DMS79 treated with DMSO at 0.1 percent for 48 hours (cell line): Measurements from ENCODE around the gene BTNL3.
"Not testable (repeated sequence)": the region's sequence is repeated elsewhere in the genome, so short reads cannot be mapped to it uniquely, and the experiment has no call there.

Experiments
- DNase-seq: peaks from one replicate; lab custom pipeline; 2025; lab: John Stamatoyannopoulos, UW

BTNL3 gene

GRCh38 chr5:181024245-181025064 lies 35.8 kb downstream of the BTNL3 start:
- DNase-seq = no peak

GRCh38 chr5:181027452-181028031 lies 38.9 kb downstream of the BTNL3 start:
- no peak for DNase-seq

DNA sequence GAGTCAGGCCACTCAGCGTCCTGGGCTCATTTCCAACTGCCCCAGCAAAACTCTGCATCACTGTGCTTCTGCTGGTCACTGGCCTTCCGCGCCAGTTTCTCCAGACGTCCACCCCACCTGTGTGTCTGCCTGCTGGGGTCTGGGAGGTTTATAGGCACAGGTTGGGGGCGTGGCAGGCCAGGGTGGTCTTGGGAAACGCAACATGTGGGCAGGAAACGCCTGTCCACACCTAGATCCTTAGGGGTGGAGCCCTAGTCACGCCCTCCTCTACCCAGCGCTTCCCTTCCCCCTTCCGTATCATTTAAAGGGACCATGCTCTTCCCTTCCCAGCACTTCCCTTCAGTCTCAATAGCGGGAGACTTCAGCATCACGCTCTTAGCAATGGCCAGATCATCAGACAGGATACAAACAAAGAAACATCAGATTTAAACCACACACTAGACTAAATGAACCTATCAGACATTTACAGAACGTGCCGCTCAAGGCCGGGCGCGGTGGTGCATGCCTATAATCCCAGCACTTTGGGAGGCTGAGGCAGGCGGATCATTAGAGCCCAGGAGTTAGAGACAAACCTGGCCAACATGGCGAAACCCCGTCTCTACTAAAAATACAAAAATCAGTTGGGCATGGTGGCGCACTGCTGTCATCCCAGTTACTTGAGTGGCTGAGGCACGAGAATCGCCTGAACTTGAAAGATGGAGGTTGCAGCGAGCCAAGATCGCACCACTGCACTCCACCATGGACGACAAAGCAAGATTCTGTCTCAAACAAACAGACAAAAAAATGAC lies 39.6 kb downstream of the BTNL3 start:
- no peak for DNase-seq

DNA sequence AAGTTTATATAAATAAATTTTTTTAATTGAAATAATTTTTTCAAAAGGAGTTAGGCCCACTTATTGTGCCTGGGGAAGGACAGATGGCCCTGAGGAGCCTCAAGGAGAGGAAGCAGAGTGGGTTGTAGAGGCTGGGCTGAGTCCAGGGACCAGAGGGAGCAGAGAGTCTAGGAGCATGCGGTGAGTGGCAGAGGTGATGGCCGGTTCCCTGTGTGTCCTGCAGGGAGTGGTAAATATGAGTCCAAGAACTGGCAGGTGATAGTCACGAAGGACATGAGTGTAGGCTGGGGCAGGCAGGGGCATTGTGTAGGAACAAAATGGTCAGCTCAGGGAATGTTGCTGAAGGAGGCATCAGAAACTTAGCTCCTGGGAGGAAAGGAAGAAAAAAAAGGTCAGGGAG lies 43.1 kb downstream of the BTNL3 start:
- no peak for DNase-seq

DNA sequence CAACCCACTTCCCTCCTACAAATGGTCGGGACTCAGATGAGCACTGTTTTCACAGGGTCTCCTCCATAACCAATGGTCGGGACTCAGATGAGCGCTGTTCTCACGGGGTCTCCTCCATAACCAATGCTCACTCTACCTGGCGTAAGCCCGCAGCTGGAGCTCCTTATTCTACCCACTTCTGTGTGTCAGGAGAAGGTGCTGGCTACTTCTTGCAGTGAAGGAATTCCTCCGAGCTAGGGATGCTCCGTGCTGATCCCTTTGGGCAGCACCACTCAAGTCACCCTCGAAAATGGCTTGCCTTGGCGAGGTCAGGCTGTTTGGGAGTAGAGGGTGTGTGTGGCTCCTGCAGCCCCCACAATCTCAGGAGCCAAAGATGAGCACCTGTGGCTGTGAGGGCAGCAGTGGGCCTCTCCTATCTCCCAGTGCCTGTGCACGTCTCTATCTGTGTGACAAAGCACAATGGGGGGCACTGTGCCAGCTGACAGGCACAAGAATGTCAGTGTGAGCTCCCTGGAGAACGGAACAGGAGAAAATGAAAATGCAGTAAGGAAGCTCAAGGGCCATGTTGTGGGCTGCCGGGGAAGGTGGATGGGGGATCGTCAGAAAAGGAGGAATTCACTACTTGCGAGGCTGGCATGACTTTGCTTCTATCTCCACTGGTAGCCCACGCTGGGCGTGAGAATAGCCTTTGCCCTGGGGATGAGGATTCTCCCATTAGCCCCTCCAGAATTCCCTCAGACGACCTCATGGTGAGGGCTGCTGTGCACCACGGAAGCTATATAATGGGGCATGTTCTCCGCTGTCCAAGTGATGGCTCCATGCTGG lies 47.6 kb downstream of the BTNL3 start:
- no peak for DNase-seq

GRCh38 chr5:181036816-181037364 lies 48.2 kb downstream of the BTNL3 start:
- no peak for DNase-seq

GRCh38 chr5:181037365-181037861 lies 48.8 kb downstream of the BTNL3 start:
- no peak for DNase-seq

GRCh38 chr5:181039471-181039870 lies 50.8 kb downstream of the BTNL3 start:
- DNase-seq = no peak

DNA sequence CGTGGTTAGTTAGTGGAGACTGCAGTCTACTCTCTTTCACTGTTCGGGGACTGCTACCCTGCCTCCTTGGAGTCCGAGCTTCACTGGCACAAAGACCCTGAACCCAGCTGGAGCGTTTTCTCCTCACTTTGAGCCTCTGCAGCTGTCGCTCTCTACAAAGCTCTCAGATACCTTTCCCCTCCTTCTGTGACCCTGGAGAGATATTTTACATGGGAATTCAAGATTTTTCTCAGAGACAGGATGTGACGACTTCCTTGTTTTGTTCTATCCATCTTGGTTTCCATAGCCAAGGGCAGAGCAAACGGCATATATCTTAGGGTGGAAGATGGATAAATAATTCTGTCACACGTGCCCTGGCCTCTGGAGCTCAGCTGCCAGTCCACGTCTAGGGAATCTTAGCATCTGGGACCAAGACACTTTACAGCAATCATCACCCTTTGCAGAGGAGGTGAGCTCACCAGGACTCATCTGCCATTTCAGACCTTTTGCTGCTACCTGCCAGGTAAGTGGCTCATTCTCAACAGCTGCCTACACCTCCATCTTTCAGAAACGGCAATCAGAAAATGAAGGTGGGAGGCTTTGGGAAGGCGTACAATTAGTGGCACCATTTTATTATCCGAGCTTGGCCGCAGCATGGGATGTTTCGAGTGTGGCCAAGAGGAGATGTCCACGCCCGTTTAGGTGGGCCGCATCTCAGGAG lies 51.4 kb downstream of the BTNL3 start, which contains the start of gene BTNL9:
BTNL9 (plus strand) TSS at position 336 of the 700 bp plus-strand sequence. CDS start 5,224 bp downstream, outside the sequence.
- DNase-seq = no peak

GRCh38 chr5:181040631-181040945 lies 51.9 kb downstream of the BTNL3 start:
- no peak for DNase-seq

- DNase-seq = no peak
Observed at GRCh38 chr5:181041043-181041442, 52.4 kb downstream of the BTNL3 start.

DNA sequence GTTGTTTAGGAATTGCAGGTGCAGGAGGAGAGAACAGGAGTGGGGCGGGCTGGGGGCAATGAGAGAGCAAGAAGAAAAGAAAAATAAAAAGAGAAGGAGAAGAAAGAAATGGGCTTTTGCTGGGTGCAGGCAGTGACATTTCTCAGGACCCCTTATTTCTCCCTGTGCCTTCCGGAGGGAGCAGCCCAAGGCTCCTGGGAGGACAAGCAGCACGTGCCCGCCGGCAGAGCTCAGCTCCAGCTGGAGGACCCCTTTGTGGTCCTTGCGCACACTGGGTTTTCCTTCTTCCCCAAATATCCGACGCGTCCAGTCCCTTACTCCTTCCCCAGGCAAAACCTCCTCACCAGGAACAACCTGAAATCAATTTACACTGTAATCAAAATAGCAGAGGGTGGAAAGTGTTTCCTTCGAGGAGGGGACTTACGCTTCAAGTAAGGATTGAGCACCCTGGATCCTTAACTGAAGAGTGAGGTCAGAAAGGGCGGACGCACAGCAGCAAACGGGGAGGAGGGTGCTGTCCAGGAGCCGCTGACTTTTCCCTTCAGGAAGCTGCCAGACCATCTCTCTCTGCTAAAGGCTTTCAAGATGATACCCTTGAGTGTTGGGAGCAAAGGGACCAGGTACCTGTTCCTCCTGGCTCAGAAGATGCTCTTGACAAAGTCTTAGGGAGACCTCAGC lies 53.5 kb downstream of the BTNL3 start:
- no peak for DNase-seq

- DNase-seq = no peak
Observed at GRCh38 chr5:181042722-181043121, 54.1 kb downstream of the BTNL3 start.

GRCh38 chr5:181043285-181044092 lies 54.8 kb downstream of the BTNL3 start:
- DNase-seq = no peak

DNA sequence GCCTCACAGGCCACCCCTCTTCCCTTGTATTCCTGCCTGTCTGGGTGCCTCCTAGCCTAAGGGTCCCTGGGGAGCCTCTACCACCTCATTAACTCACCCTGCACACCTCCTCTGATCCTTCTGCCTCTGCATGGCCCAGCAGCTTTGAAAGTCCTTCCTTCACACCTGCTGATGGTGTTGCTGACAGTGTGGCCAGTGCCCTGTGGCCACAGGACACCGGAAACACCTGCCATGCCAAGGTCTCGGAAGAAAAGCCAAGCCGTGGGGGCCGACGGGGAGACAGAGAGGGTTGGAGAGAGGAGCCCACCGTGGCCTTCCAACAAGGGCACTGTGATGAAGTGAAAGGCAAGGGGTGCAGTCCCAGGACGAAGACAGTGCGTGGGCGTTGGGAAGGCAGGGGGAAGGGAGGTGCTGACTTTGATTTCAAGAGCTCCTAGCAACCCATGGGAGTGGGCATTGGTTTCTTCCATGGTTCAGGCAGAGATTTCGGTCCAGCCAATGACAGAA lies 55.5 kb downstream of the BTNL3 start:
- no peak for DNase-seq

DNA sequence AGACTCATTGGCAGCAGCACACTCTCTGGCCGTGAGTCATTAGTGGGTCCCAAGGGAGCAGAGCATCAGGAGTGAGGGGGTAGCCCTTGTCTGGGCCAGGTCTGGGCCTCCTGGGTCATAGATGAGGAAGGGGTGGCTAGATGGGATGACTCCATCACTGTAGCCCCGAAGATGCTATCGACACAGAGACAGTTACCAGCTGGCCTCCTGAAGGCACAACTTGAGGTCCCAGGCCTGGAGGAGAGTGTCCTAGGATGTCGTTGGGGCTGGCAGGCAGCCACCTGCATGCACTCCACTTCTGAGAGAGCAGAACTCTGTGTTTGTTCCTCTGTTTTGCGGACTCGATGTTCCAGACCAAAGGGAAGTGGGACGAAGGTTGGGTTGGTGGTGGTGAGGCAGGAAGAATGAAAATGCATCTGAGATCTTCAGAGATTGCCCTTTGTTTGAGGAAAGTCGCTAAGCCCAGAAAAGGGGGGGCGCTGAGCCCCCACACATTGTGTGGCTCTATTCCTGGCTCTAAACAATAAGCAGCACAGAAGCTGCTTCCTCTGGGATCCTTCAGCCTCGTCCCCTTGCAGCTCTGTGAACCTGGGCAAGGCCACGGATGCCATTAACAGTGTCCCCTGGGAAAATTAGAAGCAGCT lies 56.1 kb downstream of the BTNL3 start:
- DNase-seq = no peak

DNA sequence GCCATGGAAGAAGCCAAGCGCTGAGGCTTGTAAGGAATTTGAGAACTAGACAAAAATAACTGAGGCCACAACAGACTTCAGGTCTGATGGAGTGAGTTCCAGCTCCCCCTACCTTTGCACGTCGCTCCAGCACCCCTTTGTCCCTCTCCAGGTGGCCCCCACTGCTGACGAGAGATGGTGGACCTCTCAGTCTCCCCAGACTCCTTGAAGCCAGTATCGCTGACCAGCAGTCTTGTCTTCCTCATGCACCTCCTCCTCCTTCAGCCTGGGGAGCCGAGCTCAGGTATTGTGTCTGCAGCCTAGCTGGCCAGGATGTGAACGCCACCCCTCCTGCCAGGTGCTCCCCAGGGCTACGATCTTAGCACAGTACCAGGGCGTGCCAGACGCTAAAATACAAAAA lies 56.7 kb downstream of the BTNL3 start:
- DNase-seq = no peak

GRCh38 chr5:181045857-181046256 lies 57.2 kb downstream of the BTNL3 start:
- not testable (repeated sequence) for DNase-seq

DNA sequence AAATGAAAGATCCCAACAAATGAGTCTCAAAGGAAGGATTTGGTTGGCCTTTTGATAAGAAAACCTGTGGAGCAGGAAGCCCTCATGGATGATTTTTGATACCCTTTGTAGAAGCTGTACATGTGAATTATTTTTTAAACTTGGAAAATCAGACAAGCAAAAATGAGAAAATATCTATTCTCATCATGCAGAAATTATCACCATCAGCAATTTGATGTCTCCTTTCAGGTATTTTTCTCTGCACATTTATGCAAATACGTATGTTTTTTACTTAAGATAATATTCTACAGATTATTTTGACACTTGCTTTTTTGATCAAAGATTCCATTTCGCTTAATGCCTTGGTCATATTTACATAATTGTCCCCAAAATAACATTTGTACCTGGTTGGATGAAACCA lies 58.6 kb downstream of the BTNL3 start:
- no peak for DNase-seq
